ENCODE data around the gene NEU1. TPM values are rescaled to one million over a fixed set of nuclear protein-coding genes. Genes with fewer than 3 reads are reported as not detected.

NEU1 gene
- total and polyA plus RNA-seq, 7 donors = 15.0 to 43.2 (median 33.5) TPM

DNA sequence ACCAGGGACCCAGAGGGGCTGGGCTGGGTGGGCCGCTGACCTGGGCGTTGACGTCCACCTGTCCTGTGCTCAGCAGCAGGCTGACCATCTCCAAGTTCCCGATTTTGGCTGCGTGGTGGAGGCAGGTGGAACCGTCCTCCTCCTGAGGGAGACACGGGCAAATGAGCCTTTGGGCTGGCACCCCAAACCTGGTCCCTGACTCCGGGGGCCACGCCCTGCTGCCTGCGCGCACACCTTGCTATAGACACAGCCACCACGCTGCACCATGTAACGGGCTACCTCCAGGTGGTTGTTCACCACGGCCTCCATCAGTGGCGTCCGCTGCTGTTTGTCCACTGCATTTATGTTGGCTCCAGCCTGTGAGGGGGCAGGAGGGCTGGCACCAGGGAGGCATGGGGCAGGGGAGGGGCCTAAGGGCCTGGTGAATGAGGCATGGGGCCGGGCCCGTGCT is 23.9 kb upstream of the NEU1 start:
- WGBS, 2 donors = 89% methylated on average over 18 of the region's 18 CpGs

DNA sequence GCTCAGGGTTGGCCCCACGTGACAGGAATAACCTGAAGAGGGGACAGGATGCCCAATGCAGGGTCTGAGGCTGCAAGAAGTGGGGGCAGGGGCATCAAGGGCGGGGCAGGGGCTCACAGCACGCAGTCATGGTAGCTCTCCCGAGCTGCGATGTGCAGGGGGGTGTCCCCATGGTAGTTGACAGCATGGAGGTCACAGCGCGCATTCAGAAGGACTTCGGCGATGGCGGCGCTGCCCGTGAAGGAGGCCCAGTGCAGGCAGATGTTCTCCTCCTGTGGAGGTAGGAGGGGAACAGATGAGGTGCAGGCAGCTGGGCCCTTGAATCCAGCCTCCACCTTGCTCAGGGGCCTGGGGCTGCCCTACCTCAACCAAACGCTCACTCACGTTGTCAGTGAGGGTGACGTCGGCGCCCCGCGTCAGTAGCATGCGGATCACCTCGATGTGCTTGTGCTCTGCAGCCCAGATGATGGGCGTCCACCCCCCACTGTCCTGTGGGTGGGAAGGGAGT is 22.0 kb upstream of the NEU1 start:
- Histone ChIP-seq H3K36me3 (peaks cover 65 to 100% (median 80%) of the 10 kb centered on the region in 4 donors), H3K4me3 (no peak overlapping the region), H3K27ac (no peak overlapping the region), H3K9me3 (no peaks in the 10 kb centered on the region), H3K27me3 (no peaks in the 10 kb centered on the region), H3K4me1 (no peaks in the 10 kb centered on the region)
- intact Hi-C loops (cut with DNase I) = no loop called here
- TF ChIP-seq, protein P1, sequence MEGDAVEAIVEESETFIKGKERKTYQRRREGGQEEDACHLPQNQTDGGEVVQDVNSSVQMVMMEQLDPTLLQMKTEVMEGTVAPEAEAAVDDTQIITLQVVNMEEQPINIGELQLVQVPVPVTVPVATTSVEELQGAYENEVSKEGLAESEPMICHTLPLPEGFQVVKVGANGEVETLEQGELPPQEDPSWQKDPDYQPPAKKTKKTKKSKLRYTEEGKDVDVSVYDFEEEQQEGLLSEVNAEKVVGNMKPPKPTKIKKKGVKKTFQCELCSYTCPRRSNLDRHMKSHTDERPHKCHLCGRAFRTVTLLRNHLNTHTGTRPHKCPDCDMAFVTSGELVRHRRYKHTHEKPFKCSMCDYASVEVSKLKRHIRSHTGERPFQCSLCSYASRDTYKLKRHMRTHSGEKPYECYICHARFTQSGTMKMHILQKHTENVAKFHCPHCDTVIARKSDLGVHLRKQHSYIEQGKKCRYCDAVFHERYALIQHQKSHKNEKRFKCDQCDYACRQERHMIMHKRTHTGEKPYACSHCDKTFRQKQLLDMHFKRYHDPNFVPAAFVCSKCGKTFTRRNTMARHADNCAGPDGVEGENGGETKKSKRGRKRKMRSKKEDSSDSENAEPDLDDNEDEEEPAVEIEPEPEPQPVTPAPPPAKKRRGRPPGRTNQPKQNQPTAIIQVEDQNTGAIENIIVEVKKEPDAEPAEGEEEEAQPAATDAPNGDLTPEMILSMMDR (IDR thresholded peaks at IDR 0.05) = no peak
- TF ChIP-seq POLR2AphosphoS5 (IDR thresholded peaks at IDR 0.05) (no peak), POLR2A (IDR thresholded peaks at IDR 0.05) (no peak), EP300 (IDR thresholded peaks at IDR 0.05) (no peak)
- no peak for DNase-seq
- 95 to 97% methylated on average over 22 of the region's 22 CpGs for WGBS, 2 donors

More for the DNA sequence above, 23.9 kb upstream of the NEU1 start:
- Histone ChIP-seq H3K36me3 (peaks cover 51 to 98% (median 63%) of the 10 kb centered on the region in 4 donors), H3K4me3 (no peak overlapping the region), H3K9me3 (no peaks in the 10 kb centered on the region), H3K4me1 (no peaks in the 10 kb centered on the region), H3K27me3 (no peaks in the 10 kb centered on the region), H3K27ac (no peak overlapping the region)
- intact Hi-C loops (cut with DNase I) = no loop called here
- no peak for DNase-seq
- TF ChIP-seq, protein P1 (IDR thresholded peaks at IDR 0.05) = no peak

DNA sequence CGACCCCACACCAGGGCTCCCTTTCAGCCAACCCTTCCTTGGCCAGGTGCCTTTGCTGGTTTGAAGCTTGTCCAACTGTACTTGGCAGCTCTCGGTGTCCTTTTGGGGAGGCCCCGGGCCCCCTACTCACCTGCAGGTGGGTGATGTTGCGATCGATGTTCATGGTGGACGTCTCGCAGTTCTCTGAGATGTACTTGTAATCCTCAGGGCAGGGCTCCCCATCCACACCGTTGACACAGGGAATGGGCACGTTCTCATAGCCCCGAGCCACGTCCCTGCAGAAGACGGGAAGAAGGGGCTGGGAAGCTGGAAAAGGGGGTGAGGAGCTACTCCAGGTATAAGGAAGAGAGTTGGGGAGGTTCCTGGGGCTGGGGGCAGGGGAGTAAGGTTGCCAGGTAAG is 21.1 kb upstream of the NEU1 start:
- intact Hi-C loops (cut with DNase I) = no loop called here
- Histone ChIP-seq H3K36me3 (peaks cover 67 to 94% (median 76%) of the 10 kb centered on the region in 4 donors), H3K27me3 (no peaks in the 10 kb centered on the region), H3K9me3 (no peaks in the 10 kb centered on the region), H3K27ac (no peak overlapping the region), H3K4me3 (no peak overlapping the region), H3K4me1 (no peaks in the 10 kb centered on the region)
- 92 to 94% methylated on average over 12 of the region's 12 CpGs for WGBS, 2 donors
- TF ChIP-seq POLR2A (IDR thresholded peaks at IDR 0.05) = no peak
- no peak for TF ChIP-seq EP300 (IDR thresholded peaks at IDR 0.05)
- TF ChIP-seq, protein P1 (IDR thresholded peaks at IDR 0.05) = no peak
- TF ChIP-seq POLR2AphosphoS5 (IDR thresholded peaks at IDR 0.05) = no peak
- no peak for DNase-seq

DNA sequence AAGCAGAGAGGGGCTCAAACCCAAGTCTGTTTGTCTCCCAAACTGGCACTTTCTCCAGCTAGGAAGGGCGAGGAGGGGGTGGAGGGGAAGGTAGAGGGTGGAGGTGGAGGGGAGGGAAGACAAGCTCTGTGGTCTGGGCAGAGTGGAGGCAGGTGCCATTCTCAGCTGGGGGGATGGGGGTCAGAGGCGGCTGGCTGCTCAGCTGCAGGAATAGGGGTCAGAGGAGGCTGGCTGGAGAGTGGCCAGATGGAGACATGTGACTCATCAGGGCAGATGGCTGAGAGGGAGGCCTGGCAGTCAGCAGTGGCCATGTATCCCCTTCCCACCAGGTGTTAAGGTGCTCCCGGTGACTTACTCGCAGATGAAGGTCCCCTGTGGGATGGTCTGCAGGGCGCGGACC is 19.7 kb upstream of the NEU1 start:
- TF ChIP-seq EP300 (IDR thresholded peaks at IDR 0.05) (no peak), POLR2A (IDR thresholded peaks at IDR 0.05) (no peak), POLR2AphosphoS5 (IDR thresholded peaks at IDR 0.05) (no peak)
- TF ChIP-seq, protein P1 (IDR thresholded peaks at IDR 0.05) = no peak
- Histone ChIP-seq H3K27ac (no peak overlapping the region), H3K27me3 (no peaks in the 10 kb centered on the region), H3K4me1 (no peaks in the 10 kb centered on the region), H3K36me3 (peaks cover 56 to 80% (median 64%) of the 10 kb centered on the region in 4 donors), H3K9me3 (no peaks in the 10 kb centered on the region), H3K4me3 (no peak overlapping the region)
- DNase-seq = no peak
- intact Hi-C loops (cut with DNase I) = no loop called here
- WGBS, 2 donors = 76 to 86% methylated on average over 6 of the region's 6 CpGs
